Spleen (tissue), 11 donors: ENCODE data around the gene JAKMIP1. TPM values are rescaled to one million over a fixed set of nuclear protein-coding genes. Genes with fewer than 3 reads are reported as not detected.

Experiments used
- DNase-seq: peaks from one replicate; pipeline ENCODE4 v3.0.0-alpha.2; 2020
- H3K27ac ChIP-seq, 8 donors: fragments of 200-600 bp; sonication (generic) in 7 of 8; 1 replicate in 4 of 8; 2 replicates in 4 of 8; pipeline versions ENCODE4 v1.5.0 to v1.8.0; 2016 to 2021; ENCODE audit warnings: inconsistent platforms in 4 of 8, mild to moderate bottlenecking in 4 of 8, moderate library complexity in 1 of 8
- H3K27me3 ChIP-seq, 7 donors: fragments of 200-600 bp; sonication (generic) in 6 of 7; replicated peaks in 1 of 7; 1 replicate in 4 of 7; 2 replicates in 3 of 7; pipeline versions ENCODE4 v1.5.0 to v1.8.0; 2016 to 2021; ENCODE audit warnings: inconsistent platforms in 3 of 7, mild to moderate bottlenecking in 1 of 7
- H3K36me3 ChIP-seq, 6 donors: fragments of 200-600 bp; sonication (generic) in 5 of 6; 1 replicate in 4 of 6; 2 replicates in 2 of 6; pipeline versions ENCODE4 v1.5.0 to v1.8.0; 2016 to 2021; ENCODE audit warnings: inconsistent platforms in 2 of 6
- H3K4me1 ChIP-seq, 6 donors: fragments of 200-600 bp; sonication (generic) in 5 of 6; 1 replicate in 3 of 6; 2 replicates in 3 of 6; pipeline versions ENCODE4 v1.5.0 to v1.8.0; 2016 to 2021; ENCODE audit warnings: inconsistent platforms in 3 of 6
- H3K4me3 ChIP-seq, 8 donors: fragments of 200-600 bp; sonication (generic) in 7 of 8; 1 replicate in 4 of 8; 2 replicates in 4 of 8; pipeline versions ENCODE4 v1.5.0 to v1.8.0; 2016 to 2021; ENCODE audit warnings: inconsistent platforms in 4 of 8, mild to moderate bottlenecking in 4 of 8, moderate library complexity in 2 of 8
- H3K9me3 ChIP-seq, 8 donors: fragments of 200-600 bp; sonication (generic) in 7 of 8; 1 replicate in 4 of 8; 2 replicates in 4 of 8; pipeline versions ENCODE4 v1.5.0 to v1.8.0; 2016 to 2021; ENCODE audit warnings: inconsistent platforms in 4 of 8
- CTCF ChIP-seq, 11 experiments: fragments of 200-600 bp in 7 of 11; fragments of 450-650 bp in 4 of 11; sonication (generic) in 4 of 11; IDR thresholded peaks in 8 of 11; conservative IDR thresholded peaks in 3 of 11; 1 replicate in 7 of 11; 2 replicates in 4 of 11; pipeline versions ENCODE4 v1.4.0 to v1.8.0; 2016 to 2021; ENCODE audit warnings: antibody characterized with exemption in 11 of 11, inconsistent platforms in 4 of 11, mild to moderate bottlenecking in 1 of 11
- POLR2A ChIP-seq, 3 donors: fragments of 450-650 bp; IDR thresholded peaks; one replicate each; pipeline ENCODE4 v1.5.1; 2017; ENCODE audit warnings: antibody characterized with exemption in 3 of 3, mild to moderate bottlenecking in 1 of 3
- POLR2AphosphoS5 ChIP-seq, 3 donors: sonication (generic); formaldehyde crosslinking; IDR thresholded peaks; one replicate each; pipeline ENCODE4 v1.5.1; 2017; ENCODE audit warnings: antibody characterized with exemption in 3 of 3
- WGBS, 5 donors: extraction: QIAGEN DNeasy Blood & Tissue Kit in 3 of 5; methylation state at CpG; one replicate each; pipeline versions ENCODE4 v1.1.5 to v1.1.7; 2013 to 2018; 5-methylcytosine and 5-hydroxymethylcytosine counted together
- intact Hi-C: fragments of 100-400 bp; cut with DNase I; formaldehyde crosslinking; loops from one replicate; pipeline ENCODE4 v1.15.0; 2023; ENCODE audit warnings: low total_unique reads
- polyA plus RNA-seq, 3 donors: library from polyadenylated mRNA; stranded (reverse); fragments of 200-250 nt; gene quantifications; one replicate each; pipeline ENCODE4 v1.2.1, GENCODE V29; 2013
- total RNA-seq, 7 donors: library from RNA; depleted of rRNA in 3 of 7; stranded (reverse); fragments of >200 nt in 3 of 7; fragmentation: NEBNext Ultra II Directional in 4 of 7; extraction: Animal tissue kit (Norgen Biotek cat#: 25700) in 4 of 7; gene quantifications; one replicate each; pipeline versions ENCODE4 v1.1.0 to v1.2.1, GENCODE V29; 2016 to 2021
- donor health status: healthy with polysubstance abuse.
- donor health status: DM: no; HTN: no; CAD: no; lungs with moderate emphysema.
- donor health status: DM: no; HTN: no; CAD: no.
- donor health status: Bipolar disorder and iron deficiency.
- donor health status: healthy.
- donor health status: DM: no; HTN: no; CAD: no.
- donor health status: DM: yes; HTN: yes; CAD: no.

JAKMIP1 gene
- total and polyA plus RNA-seq, 10 donors: 0.37 to 8.7 (median 2.6) TPM

GRCh38 chr4:6115746-6116586, 84.4 kb downstream of the JAKMIP1 start:
- Histone ChIP-seq H3K27ac (no peak overlapping the region), H3K27me3 (peaks cover 0 to 41% (median 0%) of the 10 kb centered on the region in 7 donors), H3K4me1 (no peaks in the 10 kb centered on the region), H3K9me3 (no peaks in the 10 kb centered on the region), H3K36me3 (no peaks in the 10 kb centered on the region), H3K4me3 (no peak overlapping the region)
- intact Hi-C loops: no loop called here
- TF ChIP-seq CTCF (IDR thresholded peaks at IDR 0.05 in 8 of 11, conservative IDR thresholded peaks at IDR 0.05 in 3 of 11) (no peak), POLR2A (IDR thresholded peaks at IDR 0.05) (no peak), POLR2AphosphoS5 (IDR thresholded peaks at IDR 0.05) (no peak)
- 76 to 85% (median 79%) methylated on average over 11 to 23 of the region's 23 CpGs for WGBS, 5 donors
- no peak for DNase-seq

- no peak for DNase-seq
- Histone ChIP-seq H3K9me3 (no peaks in the 10 kb centered on the region), H3K36me3 (no peaks in the 10 kb centered on the region), H3K4me1 (no peaks in the 10 kb centered on the region), H3K27ac (no peak overlapping the region), H3K4me3 (no peak overlapping the region), H3K27me3 (peaks cover 0 to 41% (median 0%) of the 10 kb centered on the region in 7 donors)
- 55 to 74% (median 63%) methylated on average over 5 of the region's 5 CpGs for WGBS, 5 donors
- intact Hi-C loops: no loop called here
- TF ChIP-seq POLR2A (IDR thresholded peaks at IDR 0.05): no peak
- TF ChIP-seq CTCF (IDR thresholded peaks at IDR 0.05 in 8 of 11, conservative IDR thresholded peaks at IDR 0.05 in 3 of 11): no peak
- no peak for TF ChIP-seq POLR2AphosphoS5 (IDR thresholded peaks at IDR 0.05)
These were observed 85.0 kb downstream of the JAKMIP1 start for GRCh38 chr4:6115342-6115741.

GRCh38 chr4:6114601-6115000, 85.7 kb downstream of the JAKMIP1 start:
- Histone ChIP-seq H3K9me3 (no peaks in the 10 kb centered on the region), H3K36me3 (no peaks in the 10 kb centered on the region), H3K4me1 (no peaks in the 10 kb centered on the region), H3K4me3 (no peak overlapping the region), H3K27me3 (peaks cover 0 to 44% (median 0%) of the 10 kb centered on the region in 7 donors), H3K27ac (no peak overlapping the region)
- TF ChIP-seq POLR2A (IDR thresholded peaks at IDR 0.05) (no peak), POLR2AphosphoS5 (IDR thresholded peaks at IDR 0.05) (no peak), CTCF (IDR thresholded peaks at IDR 0.05 in 8 of 11, conservative IDR thresholded peaks at IDR 0.05 in 3 of 11) (no peak)
- WGBS, 5 donors: 37 to 56% (median 43%) methylated on average over 7 of the region's 7 CpGs
- DNase-seq: no peak
- intact Hi-C loops: no loop called here

- DNase-seq: no peak
- Histone ChIP-seq H3K4me1 (no peaks in the 10 kb centered on the region), H3K27ac (no peak overlapping the region), H3K9me3 (no peaks in the 10 kb centered on the region), H3K27me3 (peaks cover 0 to 46% (median 0%) of the 10 kb centered on the region in 7 donors), H3K36me3 (no peaks in the 10 kb centered on the region), H3K4me3 (no peak overlapping the region)
- WGBS, 5 donors: 89 to 96% (median 93%) methylated on average over 3 of the region's 3 CpGs
- TF ChIP-seq CTCF (IDR thresholded peaks at IDR 0.05 in 8 of 11, conservative IDR thresholded peaks at IDR 0.05 in 3 of 11) (no peak), POLR2AphosphoS5 (IDR thresholded peaks at IDR 0.05) (no peak), POLR2A (IDR thresholded peaks at IDR 0.05) (no peak)
- intact Hi-C loops: no loop called here
These were observed 86.2 kb downstream of the JAKMIP1 start for GRCh38 chr4:6114181-6114580.
